Uterus (tissue), 2 donors: ENCODE results near the gene CDH13.

Experiments used
- CTCF ChIP-seq, 4 experiments: fragments of 200-600 bp in 2 of 4; fragments of 450-650 bp in 2 of 4; sonication (generic) in 2 of 4; IDR thresholded peaks; one replicate each; pipeline ENCODE4 v1.5.1; 2016 to 2019; ENCODE audit warnings: antibody characterized with exemption in 4 of 4, mild to moderate bottlenecking in 2 of 4, moderate library complexity in 1 of 4
- POLR2A ChIP-seq, 2 donors: fragments of 450-650 bp; IDR thresholded peaks; one replicate each; pipeline ENCODE4 v1.6.1; 2016; ENCODE audit warnings: antibody characterized with exemption in 2 of 2, mild to moderate bottlenecking in 1 of 2, moderate library complexity in 1 of 2

GRCh38 chr16:83830091-83830768 is 1203.5 kb downstream of the CDH13 start:
- TF ChIP-seq CTCF (IDR thresholded peaks at IDR 0.05) = no peak
- no peak for TF ChIP-seq POLR2A (IDR thresholded peaks at IDR 0.05)
